Smooth muscle cell (in vitro differentiated cells): ENCODE results near the gene EYA2. TPM values are rescaled to one million over a fixed set of nuclear protein-coding genes. Genes with fewer than 3 reads are reported as not detected.

Experiments used
- DNase-seq: peaks from one replicate; lab custom pipeline; 2025; ENCODE audit not compliant: unreplicated experiment; lab: John Stamatoyannopoulos, UW
- H2AFZ ChIP-seq: fragments of 200-600 bp; sonication (generic); 2 replicates; pipeline ENCODE4 v1.6.0; 2016; ENCODE audit warnings: antibody characterized with exemption, low read depth, mild to moderate bottlenecking
- H3F3A ChIP-seq: fragments of 200-600 bp; sonication (generic); 2 replicates; pipeline ENCODE4 v1.6.0; 2017; ENCODE audit warnings: antibody characterized with exemption, low read depth
- H3K27ac ChIP-seq: fragments of 200-600 bp; sonication (generic); 2 replicates; pipeline ENCODE4 v1.5.1; 2016; ENCODE audit warnings: low read depth, mild to moderate bottlenecking
- H3K27me3 ChIP-seq: fragments of 200-600 bp; sonication (generic); 2 replicates; pipeline ENCODE4 v1.6.1; 2016; ENCODE audit warnings: low read depth, mild to moderate bottlenecking
- H3K36me3 ChIP-seq: fragments of 200-600 bp; sonication (generic); 2 replicates; pipeline ENCODE4 v1.5.1; 2016; ENCODE audit warnings: low read depth
- H3K4me1 ChIP-seq: fragments of 200-600 bp; sonication (generic); 2 replicates; pipeline ENCODE4 v1.5.1; 2016; ENCODE audit warnings: low read depth
- H3K4me2 ChIP-seq: fragments of 200-600 bp; sonication (generic); 2 replicates; pipeline ENCODE4 v1.6.0; 2016; ENCODE audit warnings: mild to moderate bottlenecking
- H3K4me3 ChIP-seq: fragments of 200-600 bp; sonication (generic); 2 replicates; pipeline ENCODE4 v1.5.1; 2016; ENCODE audit warnings: mild to moderate bottlenecking
- H3K79me2 ChIP-seq: fragments of 200-600 bp; sonication (generic); 2 replicates; pipeline ENCODE4 v1.6.0; 2016; ENCODE audit warnings: low read depth, mild to moderate bottlenecking
- H3K9ac ChIP-seq: fragments of 200-600 bp; sonication (generic); 2 replicates; pipeline ENCODE4 v1.6.0; 2016; ENCODE audit warnings: low read depth
- H3K9me3 ChIP-seq: fragments of 200-600 bp; sonication (generic); replicated peaks from 2 replicates; pipeline ENCODE4 v1.5.1; 2016; ENCODE audit warnings: low read depth
- H4K20me1 ChIP-seq: fragments of 200-600 bp; sonication (generic); 2 replicates; pipeline ENCODE4 v1.6.0; 2016; ENCODE audit warnings: low read depth
- CTCF ChIP-seq: fragments of 200-600 bp; sonication (generic); IDR thresholded peaks from 2 replicates; pipeline ENCODE4 v1.5.1; 2017; ENCODE audit warnings: borderline replicate concordance, mild to moderate bottlenecking, antibody characterized with exemption; ENCODE audit not compliant: insufficient read depth, poor library complexity, severe bottlenecking
- WGBS: methylation state at CpG from one replicate; pipeline ENCODE4 v1.1.7; 2016; ENCODE audit warnings: low lambda C conversion rate; 5-methylcytosine and 5-hydroxymethylcytosine counted together
- polyA plus RNA-seq: library from polyadenylated mRNA; unstranded; fragments of >200 nt; fragmentation: Nextera tagmentation; extraction: Ambion mirVana; gene quantifications from 2 replicates; pipeline ENCODE4 v1.2.1, GENCODE V29; 2016
- total RNA-seq: library from RNA; depleted of rRNA; stranded (reverse); fragments of >200 nt; gene quantifications from 2 replicates; pipeline ENCODE4 v1.2.3, GENCODE V29; 2014

EYA2 gene
- total and polyA plus RNA-seq, 2 experiments from 2014 or later, result 0.98 to 1.3 TPM

GRCh38 chr20:46914789-46915379 is 20.2 kb downstream of the EYA2 start:
- no peaks in the 10 kb centered on the region for H3F3A ChIP-seq
- no peak overlapping the region for H3K9ac ChIP-seq
- no peak overlapping the region for H3K4me2 ChIP-seq
- H3K9me3 ChIP-seq, result no peaks in the 10 kb centered on the region
- H3K27me3 ChIP-seq, result no peaks in the 10 kb centered on the region
- 85% methylated on average over 15 of the region's 15 CpGs for WGBS
- H3K36me3 ChIP-seq, result no peaks in the 10 kb centered on the region
- no peaks in the 10 kb centered on the region for H4K20me1 ChIP-seq
- no peak overlapping the region for H3K4me3 ChIP-seq
- no peak for DNase-seq
- H3K27ac ChIP-seq, result no peak overlapping the region
- peaks cover 3% of the 10 kb centered on the region for H3K4me1 ChIP-seq
- no peak overlapping the region for H2AFZ ChIP-seq
- TF ChIP-seq CTCF, result no peak
- no peaks in the 10 kb centered on the region for H3K79me2 ChIP-seq

GRCh38 chr20:46915575-46916257 is 21.1 kb downstream of the EYA2 start:
- DNase-seq, result no peak
- no peak overlapping the region for H2AFZ ChIP-seq
- H3K79me2 ChIP-seq, result no peaks in the 10 kb centered on the region
- H3K27me3 ChIP-seq, result no peaks in the 10 kb centered on the region
- no peak overlapping the region for H3K4me2 ChIP-seq
- H3K9me3 ChIP-seq, result no peaks in the 10 kb centered on the region
- H3K36me3 ChIP-seq, result no peaks in the 10 kb centered on the region
- TF ChIP-seq CTCF, result no peak
- no peaks in the 10 kb centered on the region for H4K20me1 ChIP-seq
- WGBS, result 92% methylated on average over 8 of the region's 8 CpGs
- H3K9ac ChIP-seq, result no peak overlapping the region
- H3K27ac ChIP-seq, result no peak overlapping the region
- no peak overlapping the region for H3K4me3 ChIP-seq
- no peaks in the 10 kb centered on the region for H3F3A ChIP-seq
- peaks cover 3% of the 10 kb centered on the region for H3K4me1 ChIP-seq

GRCh38 chr20:46916258-46916603 is 21.6 kb downstream of the EYA2 start:
- Histone ChIP-seq H3K27me3 (no peaks in the 10 kb centered on the region), H3K9ac (no peak overlapping the region), H3K4me3 (no peak overlapping the region), H3K79me2 (no peaks in the 10 kb centered on the region), H3K27ac (no peak overlapping the region), H4K20me1 (no peaks in the 10 kb centered on the region), H3K36me3 (no peaks in the 10 kb centered on the region), H3F3A (no peaks in the 10 kb centered on the region), H3K4me1 (peaks cover 3% of the 10 kb centered on the region), H3K9me3 (no peaks in the 10 kb centered on the region), H2AFZ (no peak overlapping the region), H3K4me2 (no peak overlapping the region)
- TF ChIP-seq CTCF, result no peak
- WGBS, result 73% methylated on average over 1 of the region's 1 CpG
- no peak for DNase-seq

- H3K9me3 ChIP-seq, result no peaks in the 10 kb centered on the region
- H3K27me3 ChIP-seq, result no peaks in the 10 kb centered on the region
- H3K9ac ChIP-seq, result no peak overlapping the region
- no peak for TF ChIP-seq CTCF
- no peaks in the 10 kb centered on the region for H3K36me3 ChIP-seq
- no peaks in the 10 kb centered on the region for H3K79me2 ChIP-seq
- no peak overlapping the region for H3K27ac ChIP-seq
- H3K4me2 ChIP-seq, result no peak overlapping the region
- no peak overlapping the region for H3K4me3 ChIP-seq
- DNase-seq, result no peak
- H2AFZ ChIP-seq, result no peak overlapping the region
- H3K4me1 ChIP-seq, result peaks cover 3% of the 10 kb centered on the region
- 93% methylated on average over 7 of the region's 7 CpGs for WGBS
- no peaks in the 10 kb centered on the region for H3F3A ChIP-seq
- no peaks in the 10 kb centered on the region for H4K20me1 ChIP-seq
Observed at GRCh38 chr20:46917155-46917554, 22.5 kb downstream of the EYA2 start.
